Endometrial microvascular endothelial cells (primary cell): ENCODE measurements around the gene STARD5. TPM values are rescaled to one million over a fixed set of nuclear protein-coding genes. Genes with fewer than 3 reads are reported as not detected.

Experiments used
- in situ Hi-C: cut with HindIII; loops from 2 replicates; pipeline ENCODE4 v1.10.0; 2017; ENCODE audit warnings: low sequenced_read_pairs, low pct_unique_long_range_greater_than_20kb; ENCODE audit errors: inconsistent ontology term
- total RNA-seq: library from RNA; depleted of rRNA; stranded (reverse); fragments of >200 nt; gene quantifications from one replicate; pipeline ENCODE4 v1.2.3, GENCODE V29; 2015; ENCODE audit errors: inconsistent ontology term

STARD5 gene
- total RNA-seq, 1 donor from 2014 or later, result 4.2 TPM

DNA sequence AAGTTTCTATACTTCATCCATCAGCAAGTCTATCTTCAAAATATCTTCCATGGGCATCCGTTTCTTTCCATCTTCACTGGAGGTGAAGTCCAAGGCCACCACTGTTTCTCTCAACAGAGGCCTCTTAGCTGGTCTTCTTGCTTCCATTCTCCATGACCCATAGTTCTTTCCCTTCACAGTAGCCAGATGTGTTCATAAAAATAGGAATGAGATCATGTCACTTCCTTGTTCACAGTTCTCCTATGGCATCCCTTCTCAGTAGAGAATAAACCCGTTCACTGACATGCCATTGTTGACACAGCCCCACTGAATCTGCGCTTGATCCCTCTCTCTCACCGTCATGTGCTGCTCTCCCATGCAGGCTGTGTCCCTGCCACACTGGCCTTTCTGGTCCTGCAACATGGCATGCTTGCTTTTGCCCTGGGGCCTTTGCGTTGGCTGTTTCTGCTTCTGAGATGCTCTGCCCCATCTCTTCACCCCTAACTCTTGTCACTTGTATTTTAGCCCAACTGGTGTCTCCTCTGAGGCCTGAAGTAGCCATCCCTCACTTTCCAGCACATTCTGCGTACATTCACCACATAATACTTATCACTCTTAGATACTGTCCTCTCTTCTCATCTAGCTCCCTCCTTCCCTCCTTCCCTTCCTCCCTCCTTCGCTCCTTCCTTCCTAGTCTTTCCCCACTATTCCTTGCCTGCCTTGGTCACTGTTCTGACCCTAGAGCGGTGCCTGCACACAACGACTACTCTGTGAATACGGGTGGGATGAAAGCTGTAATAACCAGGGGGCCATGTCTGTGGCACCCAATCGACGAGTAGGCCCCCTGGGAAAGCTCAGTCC lies 42.0 kb downstream of the STARD5 start:
- in situ Hi-C loops, result no loop called here

DNA sequence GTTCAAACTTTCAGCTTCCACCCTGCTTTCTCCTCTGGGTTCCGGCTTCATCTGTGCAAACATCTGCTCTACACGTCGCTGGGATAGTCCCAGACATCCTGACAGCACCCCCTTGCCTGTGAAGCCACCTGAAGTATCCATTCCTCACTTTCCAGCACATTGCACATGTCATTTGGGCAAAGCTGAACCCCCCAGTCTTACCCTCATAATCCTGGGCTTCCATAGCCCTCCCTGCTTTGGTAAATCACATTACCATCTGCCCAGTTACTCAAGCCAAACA lies 42.5 kb downstream of the STARD5 start:
- in situ Hi-C loops, result no loop called here

- in situ Hi-C loops, result no loop called here
Measured at GRCh38 chr15:81280696-81281455, 43.1 kb downstream of the STARD5 start.

DNA sequence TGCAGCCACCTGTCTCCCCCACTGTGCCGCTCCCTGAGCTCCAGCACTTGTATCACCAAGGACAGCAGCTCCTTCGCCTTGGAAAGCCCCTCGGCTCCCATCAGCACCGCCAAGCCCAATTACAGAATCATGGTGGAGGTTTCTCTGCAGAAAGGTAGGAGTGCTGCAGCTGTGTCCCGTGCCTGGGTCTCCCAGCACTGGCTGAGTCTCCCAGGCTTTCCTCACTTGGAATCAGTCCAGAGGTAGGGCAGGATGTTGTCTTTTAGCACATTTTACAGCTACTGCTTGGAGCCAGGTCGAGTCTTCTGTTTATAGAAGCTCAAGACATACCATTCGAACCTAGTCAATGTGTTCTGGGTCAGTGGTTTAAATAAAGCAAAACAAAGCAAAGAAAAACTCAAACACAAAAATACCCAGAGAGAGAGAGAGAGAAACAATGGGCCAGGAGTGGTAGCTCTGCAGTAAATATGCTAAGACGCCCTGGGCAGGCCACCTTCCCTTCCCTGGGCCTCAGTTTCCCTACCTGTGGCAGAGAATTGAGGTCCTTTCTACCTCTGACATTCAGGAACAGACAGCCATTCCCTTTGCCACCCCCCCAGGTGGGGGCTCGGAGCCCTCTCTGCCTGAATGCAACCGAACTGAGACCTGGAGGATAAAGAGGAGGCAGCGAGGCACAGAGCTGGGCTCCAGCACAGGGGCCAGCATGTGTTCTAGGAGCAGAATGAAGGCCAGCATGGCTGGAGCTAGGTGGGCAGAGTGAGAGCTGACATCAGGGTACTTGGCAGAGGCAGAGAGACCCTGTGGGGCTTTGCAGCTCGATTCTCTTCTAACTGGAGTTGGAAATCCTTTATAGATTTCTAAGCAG lies 44.1 kb downstream of the STARD5 start:
- in situ Hi-C loops, result no loop called here

GRCh38 chr15:81278306-81279029 lies 45.5 kb downstream of the STARD5 start:
- in situ Hi-C loops, result no loop called here

- in situ Hi-C loops, result no loop called here
Measured at GRCh38 chr15:81277851-81278250, 46.1 kb downstream of the STARD5 start.

GRCh38 chr15:81276967-81277366 lies 47.0 kb downstream of the STARD5 start:
- in situ Hi-C loops, result no loop called here

DNA sequence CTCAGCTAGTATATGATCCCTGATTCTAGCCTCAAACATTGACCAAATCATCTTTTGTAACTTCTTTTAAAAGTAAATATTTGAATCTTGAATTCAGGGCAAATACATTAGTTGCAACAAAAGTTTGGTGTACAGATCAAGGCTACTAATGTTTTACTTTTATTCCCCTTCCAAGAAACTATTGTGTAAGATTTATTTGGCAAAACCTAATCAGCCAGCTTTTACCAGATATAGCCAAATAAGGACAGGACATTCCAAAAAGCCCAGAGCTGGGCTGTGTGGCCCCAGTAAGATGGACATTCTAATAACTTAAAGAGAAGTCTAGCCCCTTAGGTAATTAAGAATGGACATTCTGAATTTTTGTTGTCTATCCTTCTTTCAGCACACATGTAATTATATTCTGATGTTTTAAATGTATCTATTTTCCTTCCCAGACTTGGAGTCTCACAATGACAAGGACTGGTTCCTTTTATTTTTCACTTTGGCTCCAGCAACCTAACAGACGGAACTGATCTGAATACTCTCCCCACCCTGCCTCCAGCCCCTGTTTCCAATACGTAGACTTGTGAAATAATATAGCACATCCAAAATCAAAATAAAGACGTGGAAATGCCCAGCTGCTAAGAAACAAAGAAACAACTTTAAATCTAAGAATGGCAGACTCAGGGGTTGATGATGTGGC lies 48.1 kb downstream of the STARD5 start:
- in situ Hi-C loops, result no loop called here

DNA sequence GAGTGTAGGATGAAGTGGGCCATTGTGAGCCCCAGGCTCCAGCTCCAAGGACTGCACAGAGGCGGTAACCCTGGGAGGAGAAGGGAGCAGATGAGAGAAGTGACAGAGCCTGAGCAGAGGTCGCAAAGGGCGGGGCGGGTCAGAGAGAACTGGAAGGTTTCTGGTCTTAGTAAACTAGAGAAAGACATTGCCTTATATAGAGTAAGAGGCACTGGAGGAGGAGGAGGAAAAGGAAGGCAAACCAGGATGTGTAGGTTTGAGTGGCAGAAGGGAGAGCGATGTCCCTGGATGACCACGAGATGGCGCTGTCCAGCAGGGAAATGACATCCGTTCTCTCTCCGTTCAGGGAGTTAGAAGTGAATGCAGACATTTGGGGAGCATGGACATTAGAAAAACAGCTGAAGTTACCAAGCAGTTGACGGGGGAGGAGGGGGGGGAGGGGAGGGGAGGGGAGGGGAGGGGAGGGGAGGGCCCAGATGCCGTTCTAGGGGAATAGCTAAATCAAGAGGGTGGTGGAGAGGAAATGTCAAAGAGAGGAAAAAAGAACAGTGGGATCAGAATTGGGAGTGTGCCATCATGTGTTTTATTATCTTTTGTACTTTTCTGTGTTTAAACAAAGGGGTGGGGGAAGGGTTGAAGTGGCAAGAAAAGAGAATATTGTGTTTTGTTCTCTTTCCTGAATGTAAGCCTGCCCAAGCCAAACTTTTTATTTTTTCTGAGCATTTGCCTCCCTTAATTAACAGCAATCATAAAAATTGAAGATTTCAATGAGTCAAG lies 48.8 kb downstream of the STARD5 start:
- in situ Hi-C loops, result no loop called here

DNA sequence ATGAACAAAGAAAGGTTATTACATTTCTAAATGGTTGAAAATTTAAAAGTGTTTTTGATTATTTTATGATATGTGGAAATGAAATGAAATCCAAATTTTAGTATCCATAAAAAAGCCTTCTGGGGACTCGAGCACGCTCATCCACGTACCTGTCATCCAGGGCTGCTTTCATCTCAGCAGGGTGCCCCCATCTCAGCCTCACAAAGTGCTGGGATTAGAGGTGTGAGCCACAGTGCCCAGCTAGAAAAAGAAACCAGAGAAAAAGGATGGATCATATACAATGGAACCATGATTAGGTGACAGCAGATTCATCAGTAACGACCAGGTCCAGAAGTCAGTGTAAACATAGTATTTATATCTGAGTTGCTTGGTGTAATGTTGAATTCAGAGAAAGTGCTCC lies 49.7 kb downstream of the STARD5 start:
- in situ Hi-C loops, result no loop called here

DNA sequence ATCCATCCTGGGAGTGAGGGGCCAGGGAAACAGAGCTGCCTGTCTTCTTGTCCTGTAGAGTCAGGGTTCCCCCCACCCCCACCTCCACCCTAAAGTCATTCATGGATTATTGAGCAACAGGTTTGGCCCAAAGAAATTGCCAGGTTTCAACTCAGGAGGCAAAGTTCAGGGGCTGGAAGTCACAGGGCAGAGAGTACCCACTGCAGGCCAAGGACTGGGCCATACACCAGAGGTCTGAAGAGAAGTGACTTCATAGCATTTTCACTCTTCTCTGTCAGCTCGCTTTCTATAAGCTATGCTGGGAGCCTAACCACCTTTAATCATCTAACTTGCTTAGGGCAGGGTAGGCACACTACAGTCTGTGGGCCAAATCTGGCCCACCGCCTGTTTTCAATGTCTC lies 50.1 kb downstream of the STARD5 start:
- in situ Hi-C loops, result no loop called here

GRCh38 chr15:81273200-81273599 lies 50.7 kb downstream of the STARD5 start:
- in situ Hi-C loops, result no loop called here

DNA sequence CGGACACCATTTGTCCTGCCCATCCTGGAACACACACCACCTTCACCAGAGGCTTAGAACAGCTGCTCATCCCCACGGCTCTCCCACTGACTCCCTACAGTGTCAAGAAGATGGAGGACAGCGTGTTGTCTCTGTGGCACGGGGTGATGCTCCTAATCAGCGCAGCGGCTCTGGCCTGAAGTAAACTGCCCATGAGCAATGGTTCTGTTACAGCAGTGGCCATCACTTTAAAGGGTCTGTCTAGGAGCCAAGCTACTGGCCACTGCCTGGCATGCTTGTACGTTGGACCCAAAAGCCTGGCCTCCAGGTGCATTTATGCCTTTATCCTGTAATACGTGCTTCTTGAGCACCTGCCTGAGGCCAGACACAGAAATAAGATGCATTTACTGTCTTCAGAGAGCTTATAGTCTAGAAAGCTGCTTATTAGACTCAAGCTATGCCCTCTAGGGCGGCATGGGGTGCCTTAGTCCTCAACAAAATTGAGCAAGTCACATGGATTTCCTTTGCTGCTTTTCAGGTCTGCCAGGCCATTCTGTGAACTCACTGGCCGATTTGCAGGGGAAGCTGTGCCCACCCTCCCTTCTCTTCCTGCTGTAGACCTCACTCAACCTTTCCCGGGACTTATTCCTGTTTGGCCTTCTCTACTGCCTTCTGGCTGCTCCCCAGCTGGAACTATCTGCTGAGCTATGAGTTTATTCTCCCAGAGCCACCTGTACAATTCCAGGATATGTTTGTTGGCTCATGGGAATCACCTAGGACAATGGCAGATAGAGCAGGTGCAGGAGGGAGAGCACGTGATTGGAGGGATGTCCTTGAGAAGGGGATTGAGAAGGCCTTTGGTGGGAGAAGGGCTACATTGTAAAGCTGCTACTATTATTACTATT lies 51.9 kb downstream of the STARD5 start:
- in situ Hi-C loops, result no loop called here

DNA sequence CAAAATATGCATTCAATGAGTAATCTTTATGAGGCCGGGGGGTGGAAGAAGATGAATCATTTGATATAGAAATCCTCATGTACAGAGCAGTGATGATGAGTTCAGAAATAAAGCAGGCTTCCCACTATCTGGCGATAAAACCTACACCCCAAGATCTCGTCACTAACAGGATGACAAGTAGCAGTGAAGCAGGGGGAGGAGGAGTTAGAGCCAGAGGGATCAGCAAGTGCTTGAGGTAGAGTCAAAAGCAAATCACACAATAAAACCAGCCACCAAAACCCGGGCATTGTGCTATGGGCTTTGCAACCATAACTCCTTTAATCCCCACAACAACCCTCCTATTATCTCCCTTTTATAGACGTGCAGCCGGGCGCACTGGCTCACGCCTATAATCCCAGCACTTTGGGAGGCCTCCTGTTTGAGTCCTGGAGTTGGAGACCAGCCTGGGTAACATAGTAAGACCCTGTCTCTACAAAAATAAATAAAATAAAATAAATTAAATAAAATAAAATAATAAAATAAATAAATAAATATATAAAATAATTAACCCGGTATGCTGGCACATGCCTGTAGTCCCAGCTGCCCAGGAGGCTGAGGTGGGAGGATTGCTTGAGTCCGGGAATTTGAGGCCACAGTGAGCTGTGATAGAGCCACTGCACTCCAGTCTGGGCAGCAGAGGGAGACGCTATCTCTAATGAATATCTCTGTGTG lies 53.0 kb downstream of the STARD5 start:
- in situ Hi-C loops, result no loop called here

DNA sequence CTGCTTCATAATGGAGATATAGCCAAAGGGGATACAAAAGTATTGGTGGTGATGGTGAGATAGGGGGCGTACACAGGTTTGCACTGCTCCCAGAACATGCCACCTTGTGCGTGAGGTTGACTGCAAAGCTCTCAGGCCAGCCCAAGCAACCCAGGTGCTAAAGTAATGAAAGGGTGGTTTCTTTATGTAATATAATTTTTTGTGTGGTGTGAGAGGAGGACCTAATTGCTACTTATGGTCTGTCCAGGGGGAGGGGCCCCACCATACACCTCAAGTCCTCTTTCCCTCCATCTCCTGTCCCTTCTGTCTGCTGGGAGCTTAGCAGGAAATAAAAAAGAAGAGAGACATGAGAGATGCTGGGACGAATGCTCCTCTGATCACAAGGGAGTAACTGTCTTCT lies 53.8 kb downstream of the STARD5 start:
- in situ Hi-C loops, result no loop called here

GRCh38 chr15:81268881-81269601 lies 54.9 kb downstream of the STARD5 start:
- in situ Hi-C loops, result no loop called here
